Suppressor macrophage treated with lipopolysaccharide for 1 hour (primary cell): ENCODE data around the gene KLF14.
"Not testable (repeated sequence)": the region's sequence is repeated elsewhere in the genome, so short reads cannot be mapped to it uniquely, and the experiment has no call there.

Experiments
- DNase-seq, 3 donors: peaks; one replicate each; pipeline ENCODE4 v3.0.0-alpha.2; 2020 to 2022

KLF14 gene

DNA sequence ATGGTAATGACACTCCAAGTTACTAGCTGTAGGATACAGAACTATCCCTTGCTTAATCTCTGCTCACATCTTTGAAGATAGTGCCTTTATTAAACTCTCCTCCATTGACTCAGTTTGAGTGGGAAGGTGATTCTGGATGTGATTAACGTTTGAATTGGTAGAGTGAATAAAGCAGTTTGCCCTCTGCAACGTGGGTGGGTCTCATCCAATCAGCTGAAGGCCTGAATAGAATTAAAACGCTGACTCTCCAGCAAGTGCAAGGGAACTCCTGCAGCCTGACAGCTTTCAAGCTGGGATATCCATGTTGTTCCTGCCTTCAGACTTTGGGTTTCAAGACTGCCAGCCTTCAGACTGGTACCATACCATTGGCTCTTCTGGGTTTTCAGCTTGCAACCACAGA is 21.6 kb downstream of the KLF14 start:
- peak in 1 of 3 donors; percentile 10 for DNase-seq

DNA sequence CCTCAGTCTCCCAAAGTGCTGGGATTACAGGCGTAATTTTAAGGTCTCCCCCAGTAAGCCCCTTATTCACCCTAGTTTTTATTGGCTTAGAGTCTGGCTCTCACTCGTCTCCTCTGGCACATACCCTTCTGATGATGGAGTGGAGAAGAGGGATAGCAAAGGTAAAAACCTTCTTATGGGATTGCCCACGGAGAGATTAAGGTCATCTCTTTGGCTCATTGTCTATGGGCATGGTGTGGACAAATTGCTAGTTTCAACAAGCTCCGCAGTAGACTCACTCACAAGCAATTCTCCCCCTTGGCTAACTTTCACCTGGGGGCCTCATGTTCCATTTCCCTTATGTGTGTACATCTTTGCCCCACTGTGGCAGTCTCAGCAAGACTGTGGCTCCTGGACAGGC is 25.2 kb downstream of the KLF14 start:
- DNase-seq: no peak

DNA sequence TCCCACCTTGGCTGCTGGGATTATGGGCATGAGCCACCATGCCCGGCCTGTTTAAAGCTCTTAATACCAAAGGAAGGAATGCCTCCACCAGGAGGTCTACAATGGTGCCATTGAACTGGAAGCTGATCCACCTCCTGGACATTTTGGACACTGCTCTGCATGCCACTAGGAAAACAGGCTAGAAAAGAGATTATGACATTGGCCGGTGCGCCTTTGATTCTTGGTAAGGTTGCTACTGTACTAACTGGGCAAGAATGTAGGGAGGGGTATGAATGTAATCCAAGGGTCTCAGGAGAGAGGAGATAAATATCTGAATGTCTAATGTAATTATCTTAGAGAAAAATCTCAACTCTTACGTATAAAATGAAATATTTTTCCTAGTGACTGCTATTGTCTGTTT is 26.0 kb downstream of the KLF14 start:
- DNase-seq: no peak

DNA sequence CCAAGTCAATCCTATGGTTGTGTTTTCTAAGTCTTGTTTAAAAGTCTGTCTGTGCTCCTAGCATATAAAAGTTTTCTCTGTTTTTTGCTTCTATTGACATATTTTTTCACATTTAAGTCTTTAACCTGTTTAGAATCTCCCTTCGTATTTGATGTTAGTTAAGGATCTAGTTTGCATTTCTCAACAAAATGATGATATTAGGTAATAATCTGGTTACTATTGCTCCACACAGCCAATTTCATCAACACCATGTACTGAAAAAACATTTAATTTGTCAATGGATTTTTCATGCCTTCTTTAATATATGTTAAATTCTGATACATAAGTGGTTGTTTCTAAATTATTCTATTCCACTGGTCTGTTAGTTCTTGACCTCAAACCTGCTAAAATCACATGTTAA is 30.2 kb downstream of the KLF14 start:
- peak in 1 of 3 donors; percentile 26 for DNase-seq

DNA sequence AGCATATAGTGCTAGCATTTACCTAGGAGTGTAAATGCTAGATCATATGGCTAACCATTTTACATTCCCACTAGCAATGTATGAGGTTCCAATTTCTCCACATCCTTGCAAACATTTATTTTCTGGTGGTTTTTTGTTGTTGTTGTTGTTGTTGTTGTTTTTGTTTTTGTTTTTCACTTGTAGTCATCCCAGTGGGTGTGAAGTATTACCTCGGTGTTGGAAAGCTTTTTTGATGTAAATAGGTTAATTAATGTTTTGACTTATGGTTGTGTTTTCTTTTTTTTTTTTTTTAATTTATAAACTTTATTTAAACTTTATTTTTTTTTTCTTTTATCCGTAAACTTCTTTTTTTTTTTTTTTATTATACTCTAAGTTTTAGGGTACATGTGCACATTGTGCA is 32.4 kb downstream of the KLF14 start:
- no peak for DNase-seq

DNA sequence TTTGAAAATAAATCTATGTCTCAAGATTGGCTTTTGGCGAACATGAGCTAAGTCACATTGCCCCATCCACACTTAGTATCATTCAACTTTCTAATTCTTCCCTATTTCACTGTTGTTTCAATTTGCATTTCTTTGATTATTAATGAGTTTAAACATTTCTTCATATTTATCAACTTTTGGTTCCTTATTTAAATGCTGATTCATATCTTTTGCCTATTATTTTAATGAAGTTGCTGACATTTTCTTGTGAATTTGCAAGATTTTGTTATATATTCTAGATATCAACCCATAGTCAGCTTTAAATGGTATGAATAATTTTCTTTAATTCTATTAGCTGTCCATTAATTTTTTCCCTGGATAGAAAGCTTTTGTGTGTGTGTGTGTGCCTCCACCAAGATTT is 33.2 kb downstream of the KLF14 start:
- DNase-seq: no peak

DNA sequence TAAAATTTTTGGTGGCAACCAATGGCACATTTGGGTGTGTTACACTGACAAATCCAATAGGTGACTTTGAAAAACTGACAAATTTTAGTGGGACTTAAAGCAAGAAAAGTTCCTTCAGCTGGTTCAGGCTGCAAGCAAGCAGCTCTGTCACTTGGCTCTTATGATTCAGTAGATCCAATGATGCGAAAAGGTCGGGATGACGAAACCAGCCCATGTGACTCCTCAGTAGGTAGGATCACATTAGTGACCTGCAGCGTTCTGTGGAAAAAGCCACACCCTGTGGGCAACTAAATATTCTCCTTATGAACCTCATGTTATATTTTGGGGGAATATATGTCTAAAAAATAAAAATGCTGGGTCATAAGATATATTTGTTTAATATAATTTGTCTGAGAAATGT is 34.3 kb downstream of the KLF14 start:
- no peak for DNase-seq

DNA sequence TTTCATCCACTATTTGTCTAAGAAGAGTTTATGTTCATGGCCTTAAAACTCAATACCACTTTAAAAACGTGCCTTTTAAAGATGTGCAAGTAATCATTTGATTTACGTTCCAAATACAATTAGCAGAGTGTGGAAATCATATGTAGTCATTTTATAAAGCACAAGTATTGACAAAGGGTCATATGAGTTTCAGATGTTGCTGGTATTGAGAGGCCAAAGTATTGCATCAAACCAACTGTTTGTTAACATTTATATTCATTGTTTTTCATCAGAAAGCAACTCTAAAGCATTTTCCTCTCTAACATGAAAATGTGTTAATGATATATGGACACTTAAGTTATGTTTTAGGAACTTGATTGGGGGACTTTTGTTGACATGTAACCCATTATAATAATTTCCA is 36.2 kb downstream of the KLF14 start:
- no peak for DNase-seq

DNA sequence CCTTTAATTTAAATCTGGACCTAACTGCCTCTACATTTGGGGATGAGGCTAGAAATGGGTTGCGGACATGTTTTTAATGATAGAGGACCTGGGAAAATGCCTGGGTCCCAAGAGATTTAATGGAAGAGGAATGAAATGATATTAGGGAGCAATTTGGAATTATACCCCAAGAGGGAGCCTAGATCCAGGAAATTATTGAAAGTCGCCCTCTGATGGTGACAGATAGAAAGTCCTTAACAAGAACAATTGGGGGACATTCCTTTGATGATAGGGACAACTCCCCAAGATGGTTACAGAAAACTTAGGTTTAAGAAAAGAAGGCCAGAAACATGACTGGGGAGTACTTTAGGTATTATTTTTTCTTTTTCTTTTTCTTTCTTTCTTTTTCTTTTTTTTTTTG is 38.2 kb downstream of the KLF14 start:
- DNase-seq: peak; percentile 49 to 73 (median 64)

DNA sequence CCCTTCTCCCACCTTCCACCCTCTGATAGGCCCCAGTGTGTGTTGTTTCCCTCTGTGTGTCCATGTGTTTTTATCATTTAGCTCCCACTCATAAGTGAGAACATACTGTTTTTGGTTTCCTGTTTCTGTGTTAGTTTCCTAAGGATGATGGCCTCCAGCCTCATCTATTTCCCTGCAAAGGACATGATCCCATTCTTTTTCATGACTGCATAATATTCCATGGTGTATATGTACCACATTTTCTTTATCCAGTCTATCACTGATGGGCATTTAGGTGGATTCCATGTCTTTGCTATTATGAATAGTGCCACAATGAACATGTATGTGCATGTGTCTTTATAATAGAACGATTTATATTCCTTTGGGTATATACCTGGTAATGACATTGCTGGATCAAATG is 41.6 kb downstream of the KLF14 start:
- DNase-seq: not testable (repeated sequence)

DNA sequence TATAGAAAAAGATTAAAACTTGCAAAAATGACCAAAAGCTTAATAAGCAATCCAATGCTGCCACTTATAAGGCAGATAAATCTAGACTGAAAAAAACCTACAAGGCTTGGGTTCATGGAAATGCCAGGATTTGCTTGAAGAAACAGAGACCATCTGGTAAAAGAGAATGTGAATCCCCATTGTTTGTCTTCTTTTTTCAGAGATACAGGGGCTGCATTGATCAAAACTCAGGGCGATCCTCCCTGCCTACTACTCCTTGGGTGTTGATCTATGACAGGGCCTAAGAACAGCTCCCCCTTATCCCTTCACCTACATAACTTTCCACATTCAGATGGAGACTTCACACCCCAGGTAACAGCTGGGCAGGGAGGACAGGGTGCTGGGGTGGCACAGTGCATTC is 44.3 kb downstream of the KLF14 start:
- DNase-seq: no peak

DNA sequence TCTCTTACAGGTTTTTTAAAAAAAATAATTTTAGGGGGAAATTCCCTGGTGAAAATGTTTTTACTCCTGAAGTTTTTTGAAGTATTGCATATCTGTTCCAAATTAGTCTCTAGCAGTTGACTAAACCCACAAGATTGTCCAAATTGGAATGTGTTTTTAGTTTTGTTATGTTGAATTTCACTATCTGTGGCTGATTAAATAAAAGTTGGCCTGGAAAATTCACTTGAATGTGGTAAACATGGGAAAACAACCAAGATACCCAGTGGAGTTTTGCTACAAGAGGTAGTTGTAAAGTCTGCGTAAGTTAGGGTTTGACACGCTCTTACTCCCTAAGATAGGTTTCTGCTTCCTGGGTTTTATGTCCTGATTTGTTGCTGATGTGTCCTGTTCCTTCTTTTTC is 51.0 kb downstream of the KLF14 start:
- DNase-seq: no peak
